Activated naive CD4-positive, alpha-beta T cell treated with anti-CD3 and anti-CD28 coated beads, Interleukin-2, amount 10 ng/mL, durations not matched to agents 7 days and 5 days (primary cell): ENCODE results near the gene C1orf87.

Source experiments
- CTCF ChIA-PET: fragments of 350-600 bp; sonication (Branson Sonifier 250); formaldehyde crosslinking; loops from one replicate; lab custom pipeline; 2021; ENCODE audit warnings: antibody characterized with exemption; lab: Charles Lee
- DNase-seq: peaks from one replicate; pipeline ENCODE4 v3.0.0-alpha.2; 2020
- H3K27ac Mint-ChIP-seq: one replicate; pipeline ENCODE4 v1.8.0; 2021; ENCODE audit warnings: mild to moderate bottlenecking, moderate library complexity, mixed read lengths
- H3K27me3 Mint-ChIP-seq: one replicate; pipeline ENCODE4 v1.8.0; 2021; ENCODE audit warnings: mild to moderate bottlenecking, mixed read lengths
- H3K36me3 Mint-ChIP-seq: one replicate; pipeline ENCODE4 v1.8.0; 2021; ENCODE audit warnings: mixed read lengths
- H3K4me1 Mint-ChIP-seq: one replicate; pipeline ENCODE4 v1.8.0; 2021; ENCODE audit warnings: mixed read lengths
- H3K4me3 Mint-ChIP-seq: one replicate; pipeline ENCODE4 v1.8.0; 2021; ENCODE audit warnings: mild to moderate bottlenecking, moderate library complexity, mixed read lengths
- H3K9me3 Mint-ChIP-seq: one replicate; pipeline ENCODE4 v1.8.0; 2021; ENCODE audit warnings: mixed read lengths

The C1orf87 gene

DNA sequence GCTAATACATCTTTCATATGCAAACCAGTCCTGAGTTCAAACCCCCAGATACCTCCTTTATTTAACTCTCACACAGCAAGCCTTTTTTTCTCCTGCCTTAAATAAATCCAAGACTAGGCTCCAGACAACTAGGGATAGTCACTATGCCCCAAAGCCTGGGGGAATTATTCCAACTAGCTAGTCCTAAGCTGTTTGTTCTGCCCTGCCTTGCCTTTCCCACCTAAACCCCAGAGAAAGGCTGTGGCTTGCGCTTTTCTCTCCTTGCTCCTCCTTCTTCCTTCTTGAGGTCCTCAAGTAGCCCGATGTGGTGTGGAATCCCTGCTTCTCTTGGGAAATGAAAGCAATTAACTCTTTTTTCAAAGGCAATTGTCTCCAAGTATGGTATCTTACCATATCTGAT is 31.8 kb downstream of the C1orf87 start:
- CTCF ChIA-PET: no interaction called here

DNA sequence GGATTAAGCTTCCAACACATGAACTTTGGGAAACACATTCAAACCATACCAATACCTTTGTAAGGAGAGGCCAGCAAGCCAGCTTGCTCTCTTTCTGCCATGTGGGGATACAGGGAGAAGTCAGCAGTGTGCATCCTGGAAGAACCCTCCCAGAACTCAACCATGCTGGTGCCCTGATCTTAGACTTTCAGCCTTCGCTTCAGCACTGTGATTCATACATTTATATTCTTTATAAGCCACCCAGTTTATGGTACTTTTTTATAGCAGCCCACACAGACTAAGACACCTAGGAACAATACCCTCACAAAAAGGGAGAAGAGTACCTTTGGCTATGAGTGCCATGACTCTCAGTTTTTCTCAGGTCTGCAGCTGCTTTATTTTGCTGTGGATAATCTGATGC is 35.9 kb downstream of the C1orf87 start:
- Mint-ChIP-seq H3K4me3 (no peak overlapping the region), H3K9me3 (no peaks in the 10 kb centered on the region), H3K27ac (no peak overlapping the region), H3K27me3 (no peaks in the 10 kb centered on the region), H3K36me3 (no peaks in the 10 kb centered on the region), H3K4me1 (no peaks in the 10 kb centered on the region)
- no peak for DNase-seq
- CTCF ChIA-PET: no interaction called here

More for the DNA sequence above, 31.8 kb downstream of the C1orf87 start:
- no peak for DNase-seq
- Mint-ChIP-seq H3K4me1 (no peaks in the 10 kb centered on the region), H3K4me3 (no peak overlapping the region), H3K27me3 (peaks cover 4% of the 10 kb centered on the region), H3K27ac (no peak overlapping the region), H3K9me3 (no peaks in the 10 kb centered on the region), H3K36me3 (no peaks in the 10 kb centered on the region)

DNA sequence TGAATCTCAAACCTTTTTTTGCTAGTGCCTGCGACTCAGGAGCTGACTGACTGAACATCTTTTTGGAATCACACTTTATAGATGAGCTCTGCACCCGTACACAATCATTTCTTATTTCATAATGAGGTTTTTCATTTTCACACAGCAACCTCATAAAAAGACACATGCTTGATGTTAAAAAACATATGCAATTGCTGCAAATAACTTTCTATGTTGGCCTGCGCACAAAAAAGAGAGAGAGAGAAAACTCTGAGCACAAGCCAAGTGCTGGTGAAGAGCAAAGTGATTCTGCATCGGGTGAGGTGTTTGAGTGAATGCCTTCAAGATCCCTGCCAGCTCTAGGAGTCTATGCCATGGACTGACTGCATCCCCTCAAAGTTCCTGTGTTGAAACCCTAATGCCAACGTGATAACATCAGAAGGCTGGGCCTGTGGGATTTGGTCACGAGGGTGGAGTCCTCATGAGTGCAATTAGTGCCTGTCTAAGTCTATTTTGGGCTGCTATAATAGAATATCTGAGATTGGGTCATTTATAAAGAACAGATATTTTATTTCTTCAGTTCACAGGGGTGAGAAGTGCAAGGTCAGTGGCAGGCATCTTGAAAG is 36.6 kb downstream of the C1orf87 start:
- Mint-ChIP-seq H3K36me3 (no peaks in the 10 kb centered on the region), H3K4me1 (no peaks in the 10 kb centered on the region), H3K9me3 (no peaks in the 10 kb centered on the region), H3K27me3 (no peaks in the 10 kb centered on the region), H3K27ac (no peak overlapping the region), H3K4me3 (no peak overlapping the region)
- DNase-seq: no peak
- CTCF ChIA-PET: no interaction called here

DNA sequence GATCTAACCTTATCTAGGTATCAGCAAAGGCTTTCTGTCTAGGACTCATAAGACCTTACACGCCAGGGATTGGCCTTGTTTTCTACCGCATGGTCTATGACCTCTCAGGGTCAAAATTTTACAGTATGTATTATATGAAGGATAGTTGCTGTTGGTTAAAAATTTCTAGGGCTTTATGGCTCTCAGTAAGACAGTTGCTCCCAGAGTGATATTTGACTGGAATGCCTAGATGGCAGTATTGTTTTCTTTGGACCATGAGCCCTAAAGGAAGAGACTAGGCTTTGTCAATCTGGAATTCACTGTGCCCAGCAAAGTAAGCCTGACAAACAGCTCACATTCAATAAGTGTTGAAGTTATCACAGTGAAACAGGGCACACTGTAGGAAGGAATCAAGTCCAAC is 37.6 kb downstream of the C1orf87 start:
- H3K9me3 Mint-ChIP-seq: no peaks in the 10 kb centered on the region
- DNase-seq: no peak
- CTCF ChIA-PET: no interaction called here
- no peaks in the 10 kb centered on the region for H3K36me3 Mint-ChIP-seq
- no peaks in the 10 kb centered on the region for H3K27me3 Mint-ChIP-seq
- H3K4me3 Mint-ChIP-seq: no peak overlapping the region
- H3K4me1 Mint-ChIP-seq: no peaks in the 10 kb centered on the region
- H3K27ac Mint-ChIP-seq: no peak overlapping the region

DNA sequence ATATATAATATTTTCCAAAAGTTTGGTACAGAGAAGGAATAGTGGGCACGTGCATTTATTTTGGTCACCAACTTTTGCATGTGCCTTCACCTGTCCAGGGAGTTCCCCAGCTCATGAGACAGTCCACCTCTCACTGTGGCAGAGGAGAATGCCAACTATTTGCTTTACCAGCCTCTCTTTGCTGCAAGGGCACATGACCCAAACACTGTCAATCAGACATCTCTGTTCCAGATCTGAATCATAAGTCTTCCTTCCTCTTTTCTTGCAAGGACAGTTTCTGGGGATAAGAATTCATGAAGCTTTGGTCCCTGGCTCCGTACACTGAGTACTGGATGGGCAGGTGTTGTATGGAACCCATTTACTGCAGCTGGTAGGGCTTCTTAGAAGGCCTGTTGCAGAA is 38.6 kb downstream of the C1orf87 start:
- Mint-ChIP-seq H3K9me3 (no peaks in the 10 kb centered on the region), H3K36me3 (no peaks in the 10 kb centered on the region), H3K4me1 (no peaks in the 10 kb centered on the region)

DNA sequence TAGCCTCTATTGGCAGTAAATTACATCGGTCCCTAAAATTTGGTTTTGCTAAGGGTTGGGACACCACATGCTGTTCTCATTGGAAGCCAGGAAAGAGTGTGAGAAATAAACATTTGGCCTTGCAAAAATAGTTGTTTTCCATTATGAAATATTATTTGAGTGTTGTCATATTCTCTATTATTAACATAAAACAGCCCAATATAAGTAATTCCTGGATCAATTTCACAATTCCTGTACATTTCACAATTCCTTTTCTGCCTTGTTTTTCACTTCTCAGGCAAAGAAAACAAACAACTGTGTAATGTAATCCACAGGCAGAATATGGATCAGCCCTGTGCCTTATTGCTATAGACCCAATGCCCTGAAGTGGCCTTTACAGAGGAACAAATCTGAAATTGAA is 40.5 kb downstream of the C1orf87 start:
- H3K4me1 Mint-ChIP-seq: no peaks in the 10 kb centered on the region
- CTCF ChIA-PET: no interaction called here
- no peaks in the 10 kb centered on the region for H3K9me3 Mint-ChIP-seq
- no peak overlapping the region for H3K4me3 Mint-ChIP-seq
- no peaks in the 10 kb centered on the region for H3K27me3 Mint-ChIP-seq
- no peaks in the 10 kb centered on the region for H3K36me3 Mint-ChIP-seq
- no peak overlapping the region for H3K27ac Mint-ChIP-seq
- DNase-seq: no peak

More for the DNA sequence above, 38.6 kb downstream of the C1orf87 start:
- no peak overlapping the region for H3K4me3 Mint-ChIP-seq
- no peak overlapping the region for H3K27ac Mint-ChIP-seq
- no peak for DNase-seq
- no peaks in the 10 kb centered on the region for H3K27me3 Mint-ChIP-seq
- CTCF ChIA-PET: interaction anchor here (0.6 kb wide), 1 partner anchor 1718 kb away, joined by 3 read pairs; no protein-coding TSS in a partner anchor

DNA sequence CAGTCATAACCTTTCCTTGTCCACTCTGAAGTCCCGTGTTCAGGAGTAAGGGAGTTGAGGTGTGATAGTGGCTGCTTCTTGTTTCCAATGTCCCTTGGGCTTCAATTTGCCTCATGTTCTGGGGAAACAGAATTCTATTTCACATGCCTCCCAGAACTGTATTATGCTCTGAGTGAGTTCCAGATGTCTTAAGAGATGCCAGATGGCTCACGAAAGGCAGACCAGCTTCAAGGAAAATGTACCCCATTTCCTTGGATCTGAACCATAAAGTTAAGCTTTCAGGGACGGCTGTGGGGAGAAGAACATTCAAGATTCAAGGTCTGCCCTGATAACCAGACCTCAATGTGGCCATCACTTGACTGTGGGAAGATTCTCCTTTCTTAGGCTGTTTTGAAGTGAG is 42.4 kb downstream of the C1orf87 start:
- CTCF ChIA-PET: no interaction called here
- no peak overlapping the region for H3K4me3 Mint-ChIP-seq
- H3K9me3 Mint-ChIP-seq: no peaks in the 10 kb centered on the region
- no peak overlapping the region for H3K27ac Mint-ChIP-seq
- DNase-seq: no peak
- H3K27me3 Mint-ChIP-seq: no peaks in the 10 kb centered on the region
- H3K36me3 Mint-ChIP-seq: no peaks in the 10 kb centered on the region
- H3K4me1 Mint-ChIP-seq: no peaks in the 10 kb centered on the region

DNA sequence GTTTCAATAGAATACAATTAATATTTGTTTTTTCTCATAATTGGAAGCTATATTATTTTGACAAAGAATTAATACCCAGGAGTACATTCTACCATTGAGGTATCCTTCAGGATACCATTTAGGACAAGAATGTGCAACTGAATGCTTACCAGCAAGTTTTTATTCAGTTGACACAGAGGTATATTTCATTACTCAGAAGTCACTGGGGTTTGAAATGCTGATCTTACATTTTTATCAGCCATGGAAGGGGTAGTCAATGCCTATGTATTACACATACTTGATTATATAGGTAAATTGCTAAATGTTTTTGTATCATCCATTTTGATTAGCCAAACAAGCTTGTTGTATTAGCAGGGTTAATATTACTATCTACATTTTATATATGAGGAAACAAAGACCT is 48.0 kb downstream of the C1orf87 start:
- Mint-ChIP-seq H3K4me3 (no peak overlapping the region), H3K9me3 (no peaks in the 10 kb centered on the region), H3K27me3 (no peaks in the 10 kb centered on the region), H3K36me3 (no peaks in the 10 kb centered on the region), H3K4me1 (no peaks in the 10 kb centered on the region), H3K27ac (no peak overlapping the region)
- CTCF ChIA-PET: no interaction called here
- DNase-seq: no peak

DNA sequence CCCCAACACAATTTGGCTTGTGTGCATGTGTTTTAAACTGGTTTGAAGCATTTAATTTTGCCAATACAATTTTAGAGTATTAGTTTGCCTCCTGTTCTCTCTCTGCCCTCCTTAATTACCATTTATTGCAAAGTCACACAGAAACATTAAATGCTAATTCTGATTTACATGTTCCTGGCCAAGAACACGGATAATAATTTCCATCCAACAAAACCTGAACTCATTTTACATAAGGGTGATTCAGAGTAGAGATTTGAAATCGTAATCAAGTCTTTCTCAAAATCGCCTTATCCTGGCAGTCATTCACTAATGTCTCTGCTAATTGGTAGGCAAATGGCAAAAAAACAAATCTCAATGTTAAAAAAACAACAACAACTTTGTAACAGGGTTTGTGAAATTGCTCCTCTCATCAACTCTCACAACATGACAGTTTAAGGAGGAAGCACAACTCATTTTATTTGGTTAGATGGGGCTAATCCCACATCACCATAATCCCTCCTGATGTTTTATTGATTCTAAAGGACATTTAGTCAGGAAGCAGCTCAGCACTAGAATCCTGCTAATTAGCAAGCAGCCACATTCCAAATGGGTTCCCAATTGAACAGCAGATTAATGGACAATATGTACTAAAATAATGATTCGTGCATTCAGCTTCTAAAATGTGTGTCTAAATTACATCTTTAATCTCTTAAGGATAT is 55.9 kb downstream of the C1orf87 start:
- CTCF ChIA-PET: no interaction called here
- Mint-ChIP-seq H3K27ac (no peak overlapping the region), H3K4me3 (no peak overlapping the region), H3K36me3 (no peaks in the 10 kb centered on the region), H3K27me3 (no peaks in the 10 kb centered on the region), H3K9me3 (no peaks in the 10 kb centered on the region), H3K4me1 (no peaks in the 10 kb centered on the region)
- no peak for DNase-seq

DNA sequence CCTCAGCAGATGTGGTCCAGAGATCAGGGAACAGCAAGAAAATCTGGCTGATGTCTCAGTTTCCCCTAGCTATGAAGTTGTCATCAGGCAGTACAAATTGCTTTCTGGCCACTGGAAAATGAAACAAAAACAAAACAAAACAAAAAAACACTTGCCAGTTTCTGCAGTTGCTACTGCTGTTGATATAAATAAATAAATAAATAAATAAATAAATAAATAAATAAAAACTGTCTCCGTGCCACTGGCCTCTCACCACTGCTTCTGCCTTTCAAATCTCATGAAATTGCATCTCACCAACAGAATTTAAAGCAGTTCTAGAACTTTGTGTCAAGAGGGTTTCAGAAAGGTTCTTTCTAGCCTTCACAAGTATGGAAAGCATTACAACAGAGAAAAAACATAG is 62.9 kb downstream of the C1orf87 start:
- no peaks in the 10 kb centered on the region for H3K9me3 Mint-ChIP-seq
- CTCF ChIA-PET: interaction anchor here (0.6 kb wide), 1 partner anchor 1255 kb away, joined by 3 read pairs; no protein-coding TSS in a partner anchor
- H3K27me3 Mint-ChIP-seq: no peaks in the 10 kb centered on the region
- no peaks in the 10 kb centered on the region for H3K36me3 Mint-ChIP-seq
- DNase-seq: no peak
- H3K4me1 Mint-ChIP-seq: no peaks in the 10 kb centered on the region
- H3K4me3 Mint-ChIP-seq: no peak overlapping the region
- H3K27ac Mint-ChIP-seq: no peak overlapping the region

DNA sequence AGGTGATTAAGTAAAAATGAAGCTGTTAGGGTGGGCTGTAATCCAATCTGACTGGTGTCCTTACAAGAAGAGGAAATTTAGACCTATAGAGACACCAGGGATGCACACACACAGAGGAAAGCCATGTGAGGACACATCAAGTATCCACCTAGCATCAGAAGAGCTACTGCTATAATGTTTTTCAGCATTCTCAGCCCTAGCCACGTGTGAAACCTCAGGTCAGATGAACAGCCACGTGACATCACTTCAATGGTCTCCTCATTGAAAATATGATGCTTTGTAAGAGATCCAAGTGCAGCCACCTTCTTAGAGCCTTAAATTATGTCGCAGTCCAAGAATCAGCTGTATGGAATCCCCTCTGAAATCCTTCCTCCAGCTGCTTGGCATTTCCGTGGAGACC is 65.1 kb downstream of the C1orf87 start:
- CTCF ChIA-PET: no interaction called here
- no peaks in the 10 kb centered on the region for H3K4me1 Mint-ChIP-seq
- H3K36me3 Mint-ChIP-seq: no peaks in the 10 kb centered on the region
- no peak for DNase-seq
- no peak overlapping the region for H3K4me3 Mint-ChIP-seq
- no peak overlapping the region for H3K27ac Mint-ChIP-seq
- H3K27me3 Mint-ChIP-seq: no peaks in the 10 kb centered on the region
- no peaks in the 10 kb centered on the region for H3K9me3 Mint-ChIP-seq

DNA sequence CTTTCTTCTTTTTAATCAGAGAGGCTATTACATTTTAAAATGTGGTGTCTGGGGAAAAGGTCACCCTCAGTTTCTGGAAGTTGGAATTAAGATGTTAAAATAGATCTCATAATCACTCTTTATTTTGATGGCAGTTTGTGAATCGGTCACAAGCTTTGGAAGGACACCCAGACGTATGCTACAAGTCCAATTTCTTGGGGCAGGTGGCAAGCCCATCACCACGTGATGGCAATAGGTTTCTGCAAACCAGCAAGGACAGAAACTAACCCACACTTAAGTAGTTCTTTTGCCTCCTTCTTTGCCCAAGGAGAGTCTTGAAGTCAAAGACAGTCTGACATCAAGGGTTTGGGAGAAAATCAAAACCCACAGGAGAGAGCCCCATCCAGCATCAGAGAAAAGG is 72.9 kb downstream of the C1orf87 start:
- CTCF ChIA-PET: no interaction called here
- no peaks in the 10 kb centered on the region for H3K4me1 Mint-ChIP-seq
- no peaks in the 10 kb centered on the region for H3K36me3 Mint-ChIP-seq
- no peaks in the 10 kb centered on the region for H3K9me3 Mint-ChIP-seq
- H3K27ac Mint-ChIP-seq: no peak overlapping the region
- no peak overlapping the region for H3K4me3 Mint-ChIP-seq
- no peak for DNase-seq
- peaks cover 4% of the 10 kb centered on the region for H3K27me3 Mint-ChIP-seq

DNA sequence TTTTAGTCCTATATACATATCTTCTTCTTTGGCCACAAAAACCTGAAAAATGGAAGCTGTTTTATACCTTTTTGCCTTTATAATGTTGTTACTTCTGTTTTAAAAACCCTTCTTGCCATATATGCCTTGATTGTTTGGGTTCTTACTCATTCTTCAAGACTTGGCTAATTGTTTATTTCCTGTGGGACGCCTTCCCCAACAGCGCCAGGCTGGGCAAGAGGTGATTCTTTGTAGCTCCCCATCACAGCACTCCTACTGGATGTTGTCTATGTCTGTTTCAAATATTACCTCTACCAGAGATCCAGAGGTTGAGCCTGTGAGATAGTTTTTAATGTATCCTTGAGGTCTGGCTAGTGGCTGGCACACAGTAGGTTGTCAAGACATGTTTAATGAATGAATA is 73.8 kb downstream of the C1orf87 start:
- CTCF ChIA-PET: no interaction called here
- Mint-ChIP-seq H3K4me3 (no peak overlapping the region), H3K36me3 (no peaks in the 10 kb centered on the region), H3K27me3 (peaks cover 4% of the 10 kb centered on the region), H3K27ac (no peak overlapping the region), H3K4me1 (no peaks in the 10 kb centered on the region), H3K9me3 (no peaks in the 10 kb centered on the region)
- no peak for DNase-seq

DNA sequence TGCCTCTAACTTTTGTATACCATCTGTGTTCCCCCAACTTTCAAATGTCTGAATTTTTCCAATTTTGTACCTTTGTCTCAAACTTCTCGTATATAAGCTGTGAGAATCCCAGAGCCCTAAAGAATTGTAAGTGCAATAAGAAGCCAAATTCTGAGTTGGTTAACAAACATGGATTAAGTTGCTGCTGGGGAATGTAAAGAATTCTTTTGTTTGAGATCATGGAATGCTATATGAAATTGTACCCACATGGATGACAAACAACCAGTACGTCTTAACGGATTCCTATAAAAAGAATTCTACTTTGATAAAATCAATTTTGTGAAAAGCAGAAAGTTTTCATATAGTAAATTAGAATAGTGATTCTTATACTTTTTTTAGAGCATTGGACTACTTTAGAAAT is 74.6 kb downstream of the C1orf87 start:
- CTCF ChIA-PET: no interaction called here
- no peaks in the 10 kb centered on the region for H3K9me3 Mint-ChIP-seq

DNA sequence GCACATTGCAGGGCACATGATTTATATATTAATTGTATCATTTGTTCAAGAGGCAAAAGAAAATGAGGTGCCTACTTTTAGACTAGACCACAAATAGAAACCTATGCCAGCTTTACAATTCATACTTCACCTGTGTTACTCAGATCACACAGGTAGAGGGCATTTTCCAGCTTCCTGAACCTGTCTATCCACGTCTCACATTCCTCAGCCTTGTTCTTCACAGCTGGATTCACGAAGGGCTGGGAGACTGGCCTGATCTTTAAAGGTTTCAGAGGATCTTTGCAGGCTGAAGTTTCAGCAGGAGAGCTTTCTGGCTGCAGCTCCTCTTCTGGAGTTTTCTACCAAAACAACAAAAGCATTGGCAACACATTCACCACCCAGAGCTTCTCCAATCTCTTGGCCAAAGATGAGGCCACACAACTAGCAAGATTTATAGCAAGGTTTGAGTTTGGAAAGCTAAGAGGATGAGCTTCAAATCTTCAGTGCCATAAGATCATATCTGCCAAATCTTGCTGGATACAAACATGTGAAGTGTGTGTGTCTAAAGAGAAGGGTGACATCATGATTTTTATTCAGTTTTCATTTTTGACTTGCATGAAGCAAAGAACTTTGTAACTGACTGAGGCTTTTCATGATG is 76.0 kb downstream of the C1orf87 start:
- Mint-ChIP-seq H3K4me1 (no peaks in the 10 kb centered on the region), H3K4me3 (no peak overlapping the region), H3K36me3 (no peaks in the 10 kb centered on the region), H3K9me3 (no peaks in the 10 kb centered on the region), H3K27ac (no peak overlapping the region), H3K27me3 (peaks cover 4% of the 10 kb centered on the region)
- no peak for DNase-seq
- CTCF ChIA-PET: no interaction called here

More for the DNA sequence above, 74.6 kb downstream of the C1orf87 start:
- Mint-ChIP-seq H3K27ac (no peak overlapping the region), H3K36me3 (no peaks in the 10 kb centered on the region), H3K27me3 (peaks cover 4% of the 10 kb centered on the region), H3K4me1 (no peaks in the 10 kb centered on the region), H3K4me3 (no peak overlapping the region)
- DNase-seq: no peak
